Lower lobe of right lung (tissue), 2 donors: ENCODE measurements around the gene VAV2. TPM values are rescaled to one million over a fixed set of nuclear protein-coding genes. Genes with fewer than 3 reads are reported as not detected.
A peak's percentile ranks its signal among the peaks of the same experiment; 100 is the strongest.

Experiments
- ATAC-seq, 2 donors: fragments of 200-7000 bp; cut with Tn5 transposase; one replicate each; pipeline ENCODE4 v1.9.1; 2020 to 2022; ENCODE audit warnings: mild to moderate bottlenecking in 2 of 2, moderate library complexity in 2 of 2
- DNase-seq: peaks from one replicate; pipeline ENCODE4 v3.0.0-alpha.2; 2020
- H3K27ac ChIP-seq: fragments of 200-600 bp; one replicate; pipeline ENCODE4 v1.8.0; 2022
- H3K27me3 ChIP-seq: fragments of 200-600 bp; one replicate; pipeline ENCODE4 v1.8.0; 2022; ENCODE audit warnings: low read depth
- H3K36me3 ChIP-seq: fragments of 200-600 bp; one replicate; pipeline ENCODE4 v1.8.0; 2022; ENCODE audit warnings: mild to moderate bottlenecking
- H3K4me1 ChIP-seq: fragments of 200-600 bp; one replicate; pipeline ENCODE4 v1.8.0; 2022
- H3K4me3 ChIP-seq: fragments of 200-600 bp; one replicate; pipeline ENCODE4 v1.8.0; 2022; ENCODE audit warnings: mild to moderate bottlenecking
- H3K9me3 ChIP-seq: fragments of 200-600 bp; one replicate; pipeline ENCODE4 v1.8.0; 2022
- CTCF ChIP-seq: fragments of 200-600 bp; IDR thresholded peaks from one replicate; pipeline ENCODE4 v1.8.0; 2022; ENCODE audit warnings: antibody characterized with exemption, mild to moderate bottlenecking
- intact Hi-C: fragments of 100-400 bp; cut with DNase I; formaldehyde crosslinking; loops from one replicate; pipeline ENCODE4 v1.11.0; 2022
- total RNA-seq: library from RNA; stranded (reverse); fragmentation: NEBNext Ultra II Directional; extraction: Animal tissue kit (Norgen Biotek cat#: 25700); gene quantifications from one replicate; pipeline ENCODE4 v1.2.1, GENCODE V29; 2021
- donor health status: DM: no; HTN: yes; CAD: no; lungs with severe emphysema.

The VAV2 gene
- total RNA-seq, 1 donor from 2014 or later = 26.9 TPM

GRCh38 chr9:134024828-134025605 lies 32.9 kb upstream of the VAV2 start, which contains the start of gene BRD3OS:
BRD3OS (plus strand) TSS chr9:134025481; CDS start chr9:134026748, 1,267 bp downstream.
- peaks cover 7% of the 10 kb centered on the region for H3K36me3 ChIP-seq
- no peak for TF ChIP-seq CTCF
- H3K4me1 ChIP-seq = peaks cover 11% of the 10 kb centered on the region
- peak; percentile 96 to 99 for ATAC-seq
- no peaks in the 10 kb centered on the region for H3K27me3 ChIP-seq
- DNase-seq = peak; percentile 99
- intact Hi-C loops = no loop called here
- H3K9me3 ChIP-seq = no peaks in the 10 kb centered on the region
- peak within 1 kb of the TSS; percentile 75 for H3K4me3 ChIP-seq
- H3K27ac ChIP-seq = peak within 1 kb of the TSS; percentile 70

DNA sequence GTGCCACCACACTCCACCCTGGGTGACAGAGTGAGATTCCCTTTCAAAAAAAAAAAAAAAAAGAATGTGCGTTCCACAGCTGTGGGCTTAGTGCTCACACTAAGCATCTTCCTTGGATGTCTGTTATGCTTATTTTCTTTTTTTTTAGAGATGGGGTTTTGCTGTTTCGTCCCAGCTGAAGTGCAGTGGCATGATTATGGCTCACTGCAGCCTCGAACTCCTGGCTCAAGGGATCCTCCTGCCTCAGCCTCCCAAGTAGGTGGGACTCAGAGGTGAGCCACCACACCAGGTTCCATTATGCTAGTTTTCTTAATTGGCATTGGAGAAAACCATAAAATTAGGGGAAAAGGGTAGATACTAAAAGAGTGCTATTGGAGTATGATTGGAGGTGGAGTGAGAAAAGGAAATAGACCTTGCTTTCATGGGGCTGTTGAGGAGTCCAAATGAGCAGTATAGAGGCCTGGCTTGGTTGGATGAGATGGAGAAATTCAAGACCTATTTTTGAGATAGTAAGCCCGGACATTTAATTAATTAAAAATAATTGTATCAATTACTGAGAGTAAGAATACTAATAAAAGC lies 32.2 kb upstream of the VAV2 start:
- ATAC-seq (no peak), DNase-seq (no peak)
- peaks cover 4% of the 10 kb centered on the region for H3K36me3 ChIP-seq
- H3K27ac ChIP-seq = no peak overlapping the region
- no peak for TF ChIP-seq CTCF
- H3K4me3 ChIP-seq = peak overlapping the region; percentile 43
- H3K4me1 ChIP-seq = peaks cover 11% of the 10 kb centered on the region
- H3K9me3 ChIP-seq = no peaks in the 10 kb centered on the region
- intact Hi-C loops = no loop called here
- no peaks in the 10 kb centered on the region for H3K27me3 ChIP-seq

DNA sequence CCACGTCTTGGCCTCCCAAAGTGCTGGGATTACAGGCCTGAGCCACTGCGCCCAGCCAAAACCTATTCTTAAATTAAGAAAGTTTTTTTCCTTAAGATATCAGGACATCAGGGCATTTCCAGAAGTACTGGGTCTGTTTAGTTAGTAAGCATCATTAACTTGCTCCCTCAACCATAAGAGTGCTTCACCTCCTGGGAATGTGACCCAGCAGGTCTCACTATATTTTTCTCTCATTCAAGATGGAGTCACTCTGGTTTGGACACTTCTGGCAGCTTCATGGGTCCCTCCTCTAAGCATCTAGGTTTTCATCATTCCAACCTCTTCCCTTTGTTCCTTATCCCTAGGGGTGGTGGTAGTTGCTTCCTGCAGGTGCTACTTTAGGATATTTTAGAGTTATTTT lies 22.8 kb upstream of the VAV2 start:
- Histone ChIP-seq H3K27ac (no peak overlapping the region), H3K4me1 (no peaks in the 10 kb centered on the region), H3K36me3 (no peaks in the 10 kb centered on the region), H3K4me3 (no peak overlapping the region), H3K27me3 (no peaks in the 10 kb centered on the region), H3K9me3 (no peaks in the 10 kb centered on the region)
- ATAC-seq (peak in 1 of 2 donors; percentile 16), DNase-seq (no peak)
- no peak for TF ChIP-seq CTCF
- intact Hi-C loops = no loop called here

DNA sequence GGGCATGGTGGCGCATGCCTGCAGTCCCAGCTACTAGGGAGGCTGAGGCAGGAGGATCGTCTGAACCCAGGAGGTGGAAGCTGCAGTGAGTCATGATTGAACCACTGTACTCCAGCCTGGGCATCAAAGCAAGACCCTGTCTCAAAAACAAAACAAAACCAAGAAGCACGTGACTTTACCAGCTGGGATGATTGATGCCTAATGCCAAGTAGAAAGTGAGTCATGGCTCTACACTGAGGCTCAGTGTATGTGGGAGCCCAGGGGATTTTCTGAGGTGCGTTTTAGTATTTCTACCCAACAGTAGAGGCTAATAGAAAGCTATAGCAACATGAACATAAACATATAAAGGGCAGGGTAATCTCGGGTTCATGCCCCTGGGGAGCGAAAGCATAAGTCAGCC lies 19.3 kb upstream of the VAV2 start:
- no peak for ATAC-seq
- Histone ChIP-seq H3K4me1 (no peaks in the 10 kb centered on the region), H3K27ac (no peak overlapping the region), H3K9me3 (no peaks in the 10 kb centered on the region), H3K27me3 (no peaks in the 10 kb centered on the region), H3K4me3 (no peak overlapping the region), H3K36me3 (no peaks in the 10 kb centered on the region)
- TF ChIP-seq CTCF = no peak
- intact Hi-C loops = no loop called here
- DNase-seq = no peak

DNA sequence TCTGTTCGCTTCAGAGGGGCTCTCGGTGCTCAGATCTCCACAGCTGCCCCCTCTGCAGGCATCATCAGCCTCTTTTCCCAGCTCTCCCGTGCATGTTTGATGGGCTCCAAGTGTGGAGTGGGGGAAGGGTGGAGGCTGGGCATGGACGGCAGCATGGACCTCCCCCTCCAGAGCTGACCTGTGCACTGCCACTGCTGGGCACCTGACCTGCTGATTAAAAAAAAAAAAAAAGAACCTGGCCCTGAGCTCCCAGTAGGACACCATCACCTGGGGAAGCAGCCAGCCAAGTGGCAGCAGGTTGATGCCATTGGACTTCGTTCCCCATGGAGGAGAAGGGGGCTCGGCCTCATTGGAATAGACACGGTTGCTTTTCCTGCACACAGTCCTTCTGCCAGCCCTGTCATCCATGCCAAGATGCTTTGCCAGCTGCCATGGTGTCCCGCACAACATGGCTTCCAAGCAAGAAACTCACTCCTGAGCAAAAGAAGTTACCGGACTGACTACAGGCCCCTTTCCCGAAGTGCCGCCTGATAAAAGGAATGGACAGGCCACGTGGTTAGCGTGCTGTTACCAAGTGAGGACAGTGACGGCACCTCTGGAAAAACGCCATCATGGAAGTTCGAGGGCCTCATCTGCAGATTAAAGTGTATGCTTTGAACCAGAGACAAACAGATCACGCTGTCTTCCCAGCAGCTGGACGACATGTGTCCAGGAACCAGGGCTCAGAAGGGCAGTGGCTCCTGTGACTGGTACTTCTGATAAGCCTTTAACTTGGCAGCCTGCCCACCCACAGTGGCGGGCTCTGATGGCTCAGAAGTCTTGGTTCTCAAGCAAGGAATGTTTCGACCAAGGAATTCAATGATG lies 18.4 kb upstream of the VAV2 start:
- H3K4me3 ChIP-seq = no peak overlapping the region
- ATAC-seq (no peak), DNase-seq (no peak)
- H3K4me1 ChIP-seq = no peaks in the 10 kb centered on the region
- no peaks in the 10 kb centered on the region for H3K9me3 ChIP-seq
- H3K27me3 ChIP-seq = no peaks in the 10 kb centered on the region
- no peaks in the 10 kb centered on the region for H3K36me3 ChIP-seq
- H3K27ac ChIP-seq = no peak overlapping the region
- no peak for TF ChIP-seq CTCF
- intact Hi-C loops = no loop called here
